Vagina (tissue), 2 donors: ENCODE measurements around the gene AP1B1. TPM values are rescaled to one million over a fixed set of nuclear protein-coding genes. Genes with fewer than 3 reads are reported as not detected.
"Not testable (repeated sequence)": the region's sequence is repeated elsewhere in the genome, so short reads cannot be mapped to it uniquely, and the experiment has no call there.

Experiments
- DNase-seq, 2 donors: peaks; one replicate each; pipeline ENCODE4 v3.0.0-alpha.2; 2017; ENCODE audit errors: extremely low spot score in 2 of 2
- H3K27ac ChIP-seq: fragments of 200-600 bp; sonication (generic); one replicate; pipeline ENCODE4 v1.5.1; 2019
- H3K27me3 ChIP-seq: fragments of 200-600 bp; sonication (generic); one replicate; pipeline ENCODE4 v1.5.1; 2019
- H3K36me3 ChIP-seq, 2 donors: fragments of 200-600 bp; sonication (generic); one replicate each; pipeline ENCODE4 v1.5.1; 2017 to 2019
- H3K4me1 ChIP-seq: fragments of 200-600 bp; sonication (generic); one replicate; pipeline ENCODE4 v1.5.1; 2019
- H3K4me3 ChIP-seq, 2 donors: fragments of 200-600 bp; sonication (generic); 1 replicate in 1 of 2; 2 replicates in 1 of 2; pipeline ENCODE4 v1.5.1; 2016 to 2019
- H3K9me3 ChIP-seq: fragments of 200-600 bp; sonication (generic); one replicate; pipeline ENCODE4 v1.5.1; 2019
- POLR2A ChIP-seq, 2 donors: fragments of 450-650 bp; IDR thresholded peaks; one replicate each; pipeline ENCODE4 v1.6.1; 2017; ENCODE audit warnings: antibody characterized with exemption in 2 of 2, mild to moderate bottlenecking in 2 of 2, moderate library complexity in 2 of 2
- POLR2AphosphoS5 ChIP-seq, 2 donors: sonication (generic); formaldehyde crosslinking; IDR thresholded peaks; one replicate each; pipeline ENCODE4 v1.9.0; 2017; ENCODE audit warnings: antibody characterized with exemption in 2 of 2, mild to moderate bottlenecking in 2 of 2, low read depth in 1 of 2; ENCODE audit not compliant: insufficient read depth in 1 of 2
- intact Hi-C: fragments of 100-400 bp; cut with DNase I; formaldehyde crosslinking; loops from one replicate; pipeline ENCODE4 v1.15.1; 2023
- total RNA-seq: library from RNA; depleted of rRNA; stranded (reverse); fragments of >200 nt; gene quantifications from one replicate; pipeline ENCODE4 v1.2.3, GENCODE V29; 2016
- TF ChIP-seq, protein P1 (sequence below), 3 experiments: fragments of 450-650 bp in 2 of 3; fragments of 200-600 bp in 1 of 3; sonication (generic) in 1 of 3; IDR thresholded peaks; one replicate each; pipeline ENCODE4 v1.5.1; 2017 to 2019; ENCODE audit warnings: antibody characterized with exemption in 3 of 3, mild to moderate bottlenecking in 2 of 3, moderate library complexity in 2 of 3

AP1B1 gene
- total RNA-seq, 1 donor from 2014 or later, result 60.9 TPM

DNA sequence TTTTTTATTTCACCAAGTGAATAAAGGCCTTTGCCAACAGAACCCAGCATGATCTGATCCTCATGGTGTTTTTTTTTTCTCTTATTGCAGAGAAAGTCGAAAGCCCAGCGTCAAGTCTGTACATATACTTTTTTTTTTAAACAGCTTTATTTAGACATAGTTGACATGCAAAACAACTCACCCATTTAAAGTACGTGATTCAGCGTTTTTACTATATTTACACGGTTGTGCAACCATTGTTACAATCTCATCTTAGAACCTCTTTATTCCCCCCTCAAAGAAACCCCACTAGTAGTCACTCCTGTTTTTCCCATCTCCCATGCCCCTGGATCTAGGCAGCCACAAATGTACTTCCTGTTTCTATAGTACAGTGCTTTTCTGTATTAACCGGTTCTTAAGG, 20.6 kb upstream of the AP1B1 start:
- intact Hi-C loops, result no loop called here
- Histone ChIP-seq H3K27ac (no peak overlapping the region), H3K4me3 (no peak overlapping the region), H3K4me1 (no peaks in the 10 kb centered on the region), H3K27me3 (no peaks in the 10 kb centered on the region), H3K36me3 (no peaks in the 10 kb centered on the region), H3K9me3 (no peaks in the 10 kb centered on the region)
- no peak for DNase-seq
- TF ChIP-seq POLR2A (IDR thresholded peaks at IDR 0.05), result no peak
- no peak for TF ChIP-seq POLR2AphosphoS5 (IDR thresholded peaks at IDR 0.05; ENCODE audit: insufficient read depth in 1 of 2, low read depth in 1 of 2)
- TF ChIP-seq, protein P1, sequence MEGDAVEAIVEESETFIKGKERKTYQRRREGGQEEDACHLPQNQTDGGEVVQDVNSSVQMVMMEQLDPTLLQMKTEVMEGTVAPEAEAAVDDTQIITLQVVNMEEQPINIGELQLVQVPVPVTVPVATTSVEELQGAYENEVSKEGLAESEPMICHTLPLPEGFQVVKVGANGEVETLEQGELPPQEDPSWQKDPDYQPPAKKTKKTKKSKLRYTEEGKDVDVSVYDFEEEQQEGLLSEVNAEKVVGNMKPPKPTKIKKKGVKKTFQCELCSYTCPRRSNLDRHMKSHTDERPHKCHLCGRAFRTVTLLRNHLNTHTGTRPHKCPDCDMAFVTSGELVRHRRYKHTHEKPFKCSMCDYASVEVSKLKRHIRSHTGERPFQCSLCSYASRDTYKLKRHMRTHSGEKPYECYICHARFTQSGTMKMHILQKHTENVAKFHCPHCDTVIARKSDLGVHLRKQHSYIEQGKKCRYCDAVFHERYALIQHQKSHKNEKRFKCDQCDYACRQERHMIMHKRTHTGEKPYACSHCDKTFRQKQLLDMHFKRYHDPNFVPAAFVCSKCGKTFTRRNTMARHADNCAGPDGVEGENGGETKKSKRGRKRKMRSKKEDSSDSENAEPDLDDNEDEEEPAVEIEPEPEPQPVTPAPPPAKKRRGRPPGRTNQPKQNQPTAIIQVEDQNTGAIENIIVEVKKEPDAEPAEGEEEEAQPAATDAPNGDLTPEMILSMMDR (IDR thresholded peaks at IDR 0.05), result no peak

DNA sequence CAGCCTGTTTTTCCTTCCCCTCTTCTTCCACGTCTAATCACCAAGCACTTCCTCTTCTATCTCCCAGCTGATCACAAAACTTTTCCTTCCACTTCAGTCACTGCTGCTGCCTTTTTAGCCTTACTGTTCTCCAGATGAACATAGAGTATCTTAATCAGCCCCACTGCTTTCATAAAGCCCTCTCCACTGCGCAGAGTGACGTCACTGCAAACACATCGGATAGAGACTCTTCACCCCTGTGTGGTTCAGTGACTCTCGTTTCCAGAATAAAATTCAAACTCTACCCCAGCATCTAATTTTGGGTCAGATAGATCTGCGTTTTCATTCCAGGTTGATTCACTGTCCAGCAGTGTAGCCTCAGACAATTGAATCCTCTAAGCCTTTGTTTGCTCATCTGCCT, 13.2 kb upstream of the AP1B1 start:
- H3K9me3 ChIP-seq, intact Hi-C loops, H3K4me1 ChIP-seq, H3K27ac ChIP-seq, DNase-seq, H3K27me3 ChIP-seq, H3K4me3 ChIP-seq, H3K36me3 ChIP-seq: not testable (repeated sequence)

DNA sequence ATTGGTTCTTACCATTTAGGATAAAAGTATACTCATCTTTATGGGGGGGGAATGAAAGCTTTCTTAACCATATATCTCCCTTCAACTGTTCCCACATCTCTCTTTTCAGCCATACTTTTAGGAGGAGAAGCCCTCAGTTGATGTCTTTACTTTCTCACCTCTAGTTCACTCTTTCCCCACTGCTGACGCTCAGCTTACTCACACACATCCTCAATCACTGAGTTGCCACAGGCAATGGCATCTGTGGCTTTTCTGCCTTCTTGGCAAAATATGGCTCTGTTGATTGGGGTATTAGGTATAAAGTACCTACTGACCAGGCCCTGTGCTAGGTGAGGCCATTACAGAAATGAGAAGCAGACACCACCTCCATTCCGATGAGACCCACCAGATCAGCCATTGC, 12.2 kb upstream of the AP1B1 start:
- no peaks in the 10 kb centered on the region for H3K9me3 ChIP-seq
- DNase-seq, result no peak
- intact Hi-C loops, result no loop called here
- no peak overlapping the region for H3K27ac ChIP-seq
- no peaks in the 10 kb centered on the region for H3K27me3 ChIP-seq
- no peaks in the 10 kb centered on the region for H3K36me3 ChIP-seq
- no peaks in the 10 kb centered on the region for H3K4me1 ChIP-seq
- no peak overlapping the region for H3K4me3 ChIP-seq
- TF ChIP-seq POLR2AphosphoS5 (IDR thresholded peaks at IDR 0.05; ENCODE audit: insufficient read depth in 1 of 2, low read depth in 1 of 2), result no peak
- TF ChIP-seq POLR2A (IDR thresholded peaks at IDR 0.05), result no peak
- TF ChIP-seq, protein P1 (IDR thresholded peaks at IDR 0.05), result no peak

DNA sequence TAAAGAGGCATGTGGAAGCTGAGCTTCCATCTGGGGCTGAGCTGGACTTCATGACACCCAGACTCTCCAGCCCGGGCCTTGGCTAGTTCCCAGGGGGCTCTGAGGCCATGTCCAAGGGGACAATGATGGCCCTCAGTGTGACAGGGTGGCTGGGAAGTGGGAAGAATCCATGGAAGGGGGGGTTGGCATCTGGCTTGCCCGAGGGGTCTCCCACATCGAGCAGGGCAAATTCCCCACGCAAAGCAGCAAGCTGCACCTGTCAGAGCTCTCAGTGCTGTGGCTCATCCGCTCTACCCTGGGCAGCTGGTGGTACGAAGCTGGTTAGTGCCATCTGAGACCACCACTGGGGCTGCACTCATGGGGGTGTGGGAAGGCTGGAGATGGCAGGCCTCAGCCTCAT, 9.4 kb upstream of the AP1B1 start:
- H3K4me1 ChIP-seq, result no peaks in the 10 kb centered on the region
- no peak overlapping the region for H3K27ac ChIP-seq
- TF ChIP-seq, protein P1 (IDR thresholded peaks at IDR 0.05), result no peak
- no peak for TF ChIP-seq POLR2AphosphoS5 (IDR thresholded peaks at IDR 0.05; ENCODE audit: insufficient read depth in 1 of 2, low read depth in 1 of 2)
- TF ChIP-seq POLR2A (IDR thresholded peaks at IDR 0.05), result no peak
- no peaks in the 10 kb centered on the region for H3K36me3 ChIP-seq
- no peaks in the 10 kb centered on the region for H3K27me3 ChIP-seq
- DNase-seq, result no peak
- intact Hi-C loops, result loop anchor here (10.0 kb wide), 1 partner anchor 137 kb away; no protein-coding TSS in a partner anchor
- H3K4me3 ChIP-seq, result no peak overlapping the region
- no peaks in the 10 kb centered on the region for H3K9me3 ChIP-seq

DNA sequence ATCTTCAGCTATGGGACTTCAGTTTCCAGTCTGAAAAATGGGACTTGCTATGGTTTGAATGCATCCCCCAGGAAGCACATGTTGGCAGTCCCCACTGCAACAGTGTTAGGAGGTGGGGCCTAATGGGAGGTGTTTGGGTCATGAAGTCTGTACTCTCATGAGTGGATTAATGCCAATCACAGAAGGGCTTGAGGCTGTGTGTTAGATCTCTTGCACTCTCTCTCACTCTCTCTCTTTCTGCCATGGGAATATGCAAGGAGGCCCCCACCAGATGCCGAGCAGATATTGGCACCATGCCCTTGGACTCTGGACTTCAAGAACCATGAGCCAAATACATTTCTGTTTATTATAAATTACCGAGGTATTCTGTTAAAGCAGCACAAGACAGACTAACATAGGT, 7.8 kb upstream of the AP1B1 start:
- intact Hi-C loops, result loop anchor here (10.0 kb wide), 1 partner anchor 139 kb away; no protein-coding TSS in a partner anchor
- no peak overlapping the region for H3K4me3 ChIP-seq
- no peaks in the 10 kb centered on the region for H3K9me3 ChIP-seq
- no peak for DNase-seq
- no peaks in the 10 kb centered on the region for H3K4me1 ChIP-seq
- H3K36me3 ChIP-seq, result no peaks in the 10 kb centered on the region
- no peaks in the 10 kb centered on the region for H3K27me3 ChIP-seq
- H3K27ac ChIP-seq, result no peak overlapping the region
- TF ChIP-seq POLR2AphosphoS5 (IDR thresholded peaks at IDR 0.05; ENCODE audit: insufficient read depth in 1 of 2, low read depth in 1 of 2) (no peak), POLR2A (IDR thresholded peaks at IDR 0.05) (no peak)
- TF ChIP-seq, protein P1 (IDR thresholded peaks at IDR 0.05), result no peak
